ENCODE measurements around the gene SLC43A3. TPM values are rescaled to one million over a fixed set of nuclear protein-coding genes. Genes with fewer than 3 reads are reported as not detected.

Gene SLC43A3
- total and polyA plus RNA-seq, 2 donors (not counting 3 experiments of a cell fraction or from before 2014, with no cell fraction given) = 68.9 to 104 TPM

DNA sequence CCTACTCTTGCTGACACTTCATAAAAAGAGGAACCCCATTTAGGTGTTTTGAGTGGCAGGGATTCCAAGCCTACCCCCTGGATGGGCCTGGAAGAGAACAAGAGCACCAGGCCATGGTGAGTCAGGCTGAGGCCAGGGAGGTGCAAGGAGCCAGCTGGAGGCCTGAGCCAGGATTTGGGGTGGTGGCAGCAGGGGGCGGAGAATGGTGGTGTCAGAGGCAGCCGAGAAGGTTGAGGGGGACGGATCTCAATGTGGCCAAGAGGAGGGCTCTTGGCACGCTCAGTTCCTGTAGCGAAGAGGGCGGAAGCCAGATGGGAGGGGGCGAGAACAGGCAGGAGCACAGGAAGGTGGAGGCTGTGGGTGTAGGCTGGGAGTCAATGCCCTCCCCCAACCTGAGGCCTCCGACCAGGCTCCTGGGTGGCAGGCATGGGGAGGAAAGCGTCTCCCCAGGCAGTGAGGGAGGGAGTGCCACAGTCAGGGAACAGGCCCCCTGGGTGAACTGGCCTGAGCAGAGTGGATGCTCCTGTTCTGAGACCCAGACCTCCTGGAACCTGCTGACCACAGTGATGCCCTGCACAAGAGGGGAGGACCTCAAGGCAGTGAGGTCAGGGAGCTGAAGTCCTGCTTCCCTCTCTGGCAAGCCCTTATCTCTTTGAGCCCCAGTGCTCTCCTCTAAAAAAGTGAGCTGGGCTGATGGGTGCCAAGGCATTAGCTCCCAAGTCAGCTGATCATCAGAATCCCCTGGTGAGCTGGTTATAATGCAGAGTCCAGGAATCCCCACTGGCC is 47.3 kb upstream of the SLC43A3 start:
- no peak for TF ChIP-seq MYC (IDR thresholded peaks at IDR 0.05; ENCODE audit: low read depth, low read length)
- no peak for TF ChIP-seq JUN (IDR thresholded peaks at IDR 0.05; ENCODE audit: borderline replicate concordance, insufficient read depth, insufficient read length, low read depth)
- TF ChIP-seq POLR2AphosphoS5 (IDR thresholded peaks at IDR 0.05; ENCODE audit: insufficient read depth, low read depth, low read length) = no peak
- peaks cover 5 to 27% of the 10 kb centered on the region in 2 experiments for H3K27me3 ChIP-seq (ENCODE audit: control insufficient read depth in 2 of 2, insufficient read depth in 2 of 2, low read length in 2 of 2)
- no peaks in the 10 kb centered on the region for H3K36me3 ChIP-seq (ENCODE audit: control insufficient read depth in 2 of 2, extremely low read depth in 1 of 2, insufficient read depth in 2 of 2, low read length in 2 of 2)
- H3K9me3 ChIP-seq (replicated peaks; ENCODE audit: control insufficient read depth, insufficient read depth, low read length) = no peaks in the 10 kb centered on the region
- H3K27ac ChIP-seq (ENCODE audit: insufficient read depth, low read depth, low read length) = no peak overlapping the region
- H2AFZ ChIP-seq (ENCODE audit: low read depth, low read length) = no peak overlapping the region
- DNase-seq (ENCODE audit: low read depth, low spot score) (no peak), FAIRE-seq (no peak)
- CTCF ChIA-PET = interaction anchor here (0.6 to 3.5 kb wide), 10 partner anchors 9 to 170 kb away, joined by 3 to 25 read pairs (median 10); partner anchors contain the start of gene RTN4RL2
- no peak overlapping the region for H3K9ac ChIP-seq (replicated peaks; ENCODE audit: extremely low read depth, insufficient read depth, low read length)
- no peaks in the 10 kb centered on the region for H4K20me1 ChIP-seq (replicated peaks; ENCODE audit: control insufficient read depth, extremely low read depth, insufficient read depth, low read length)
- no peaks in the 10 kb centered on the region for H3K9me1 ChIP-seq (replicated peaks; ENCODE audit: control insufficient read depth, extremely low read depth, insufficient read depth, low read length)
- intact Hi-C loops (cut with micrococcal nuclease) = no loop called here
- POLR2A ChIA-PET = no interaction called here
- H3K79me2 ChIP-seq (ENCODE audit: control insufficient read depth, insufficient read depth, low read length) = no peaks in the 10 kb centered on the region
- dilution Hi-C loops (cut with MboI; ENCODE audit: extremely low pct_ligation_motif_present, low sequenced_read_pairs) = no loop called here
- H3K4me1 ChIP-seq (ENCODE audit: control insufficient read depth, extremely low read depth, insufficient read depth, low read length) = peaks cover 7% of the 10 kb centered on the region
- no peak overlapping the region for H3K4me3 ChIP-seq (replicated peaks in 1 of 3; ENCODE audit: insufficient read depth in 1 of 3, low read depth in 1 of 3, low read length in 3 of 3)
- no peak overlapping the region for H3K4me2 ChIP-seq (ENCODE audit: insufficient read depth, low read length)
- no TSS peak for BruUV-seq (replicated peaks)

DNA sequence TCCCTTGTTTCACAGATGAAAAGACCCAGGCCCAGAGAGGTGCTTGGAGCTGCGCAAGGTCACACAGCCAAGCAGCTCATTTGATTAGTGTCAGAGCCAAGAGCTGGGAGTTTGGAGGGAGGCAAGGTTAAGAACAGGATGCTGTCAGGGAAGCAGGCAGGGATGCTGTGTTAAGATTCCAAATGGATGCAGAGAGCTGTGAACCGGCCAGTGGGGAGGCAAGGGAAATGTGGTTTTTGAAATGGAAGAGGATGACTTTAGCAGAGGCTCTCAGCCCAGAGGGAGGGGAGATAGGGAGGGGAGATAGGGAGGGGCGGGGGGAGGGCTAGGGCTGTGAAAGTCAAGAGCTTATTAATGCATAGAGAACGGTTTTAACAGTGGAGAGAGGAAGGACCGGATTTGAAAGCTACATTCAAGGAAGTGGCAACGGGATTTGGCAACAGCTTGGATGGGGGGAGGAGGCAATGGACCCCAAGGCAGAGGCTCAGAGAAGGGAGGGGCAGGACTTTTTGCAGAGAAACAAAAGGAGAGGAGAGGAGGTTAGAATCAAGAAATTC is 46.4 kb upstream of the SLC43A3 start:
- Histone ChIP-seq H3K27ac (ENCODE audit: insufficient read depth, low read depth, low read length) (no peak overlapping the region), H2AFZ (ENCODE audit: low read depth, low read length) (no peak overlapping the region), H3K36me3 (ENCODE audit: control insufficient read depth in 2 of 2, extremely low read depth in 1 of 2, insufficient read depth in 2 of 2, low read length in 2 of 2) (no peaks in the 10 kb centered on the region), H3K4me1 (ENCODE audit: control insufficient read depth, extremely low read depth, insufficient read depth, low read length) (peaks cover 7% of the 10 kb centered on the region), H3K79me2 (ENCODE audit: control insufficient read depth, insufficient read depth, low read length) (no peaks in the 10 kb centered on the region), H3K4me3 (replicated peaks in 1 of 3; ENCODE audit: insufficient read depth in 1 of 3, low read depth in 1 of 3, low read length in 3 of 3) (no peak overlapping the region), H4K20me1 (replicated peaks; ENCODE audit: control insufficient read depth, extremely low read depth, insufficient read depth, low read length) (no peaks in the 10 kb centered on the region), H3K9me3 (replicated peaks; ENCODE audit: control insufficient read depth, insufficient read depth, low read length) (no peaks in the 10 kb centered on the region), H3K4me2 (ENCODE audit: insufficient read depth, low read length) (no peak overlapping the region), H3K9me1 (replicated peaks; ENCODE audit: control insufficient read depth, extremely low read depth, insufficient read depth, low read length) (no peaks in the 10 kb centered on the region), H3K9ac (replicated peaks; ENCODE audit: extremely low read depth, insufficient read depth, low read length) (no peak overlapping the region), H3K27me3 (ENCODE audit: control insufficient read depth in 2 of 2, insufficient read depth in 2 of 2, low read length in 2 of 2) (peaks cover 8 to 27% of the 10 kb centered on the region in 2 experiments)
- FAIRE-seq = no peak
- no TSS peak for BruUV-seq (replicated peaks)
- CTCF ChIA-PET = interaction anchor here (0.6 to 3.5 kb wide), 11 partner anchors 9 to 171 kb away, joined by 3 to 25 read pairs (median 5); partner anchors contain the start of gene RTN4RL2
- intact Hi-C loops (cut with micrococcal nuclease) (no loop called here), dilution Hi-C loops (cut with MboI; ENCODE audit: extremely low pct_ligation_motif_present, low sequenced_read_pairs) (no loop called here)
- TF ChIP-seq, protein P1, sequence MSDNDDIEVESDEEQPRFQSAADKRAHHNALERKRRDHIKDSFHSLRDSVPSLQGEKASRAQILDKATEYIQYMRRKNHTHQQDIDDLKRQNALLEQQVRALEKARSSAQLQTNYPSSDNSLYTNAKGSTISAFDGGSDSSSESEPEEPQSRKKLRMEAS (IDR thresholded peaks at IDR 0.05; ENCODE audit: insufficient read depth, insufficient read length) = no peak
- TF ChIP-seq EZH2 (IDR thresholded peaks at IDR 0.05; ENCODE audit: borderline replicate concordance, low read depth, low read length, severe bottlenecking) (no peak), FOS (IDR thresholded peaks at IDR 0.05; ENCODE audit: borderline replicate concordance, insufficient read depth, low read length) (no peak), POLR2AphosphoS5 (IDR thresholded peaks at IDR 0.05; ENCODE audit: insufficient read depth, low read depth, low read length) (no peak), JUN (IDR thresholded peaks at IDR 0.05; ENCODE audit: borderline replicate concordance, insufficient read depth, insufficient read length, low read depth) (no peak)
- POLR2A ChIA-PET = no interaction called here
- no peak for DNase-seq (ENCODE audit: low read depth, low spot score)
